Erythroblast (primary cell): ENCODE data around the gene LPCAT2.

Experiments used
- GATA1 ChIP-seq: IDR thresholded peaks from 2 replicates; pipeline ENCODE4 v1.6.1; 2011; ENCODE audit warnings: low read depth, mild to moderate bottlenecking, control low read depth, low read length, moderate library complexity
- POLR2A ChIP-seq: IDR thresholded peaks from 2 replicates; pipeline ENCODE4 v1.6.1; 2011; ENCODE audit warnings: mild to moderate bottlenecking, low read length

- no peak for TF ChIP-seq POLR2A
- no peak for TF ChIP-seq GATA1
These were observed 41.0 kb upstream of the LPCAT2 start for GRCh38 chr16:55467898-55468297.
